Tibial nerve (tissue), 4 donors: ENCODE measurements around the gene GBGT1.

Experiments
- CTCF ChIP-seq, 5 experiments: fragments of 200-600 bp in 3 of 5; fragments of 450-650 bp in 2 of 5; sonication (generic) in 3 of 5; IDR thresholded peaks; one replicate each; pipeline ENCODE4 v1.5.1; 2016 to 2019; ENCODE audit warnings: antibody characterized with exemption in 5 of 5, mild to moderate bottlenecking in 3 of 5, moderate library complexity in 2 of 5
- EP300 ChIP-seq, 2 donors: sonication (generic); formaldehyde crosslinking; IDR thresholded peaks; one replicate each; pipeline ENCODE4 v1.6.1; 2017; ENCODE audit warnings: antibody characterized with exemption in 2 of 2, mild to moderate bottlenecking in 1 of 2
- POLR2A ChIP-seq, 2 donors: fragments of 450-650 bp; IDR thresholded peaks; one replicate each; pipeline ENCODE4 v1.6.1; 2017; ENCODE audit warnings: antibody characterized with exemption in 2 of 2, mild to moderate bottlenecking in 2 of 2, moderate library complexity in 2 of 2

GRCh38 chr9:133202145-133202513, 38.4 kb upstream of the GBGT1 start:
- TF ChIP-seq CTCF (IDR thresholded peaks at IDR 0.05) (no peak), EP300 (IDR thresholded peaks at IDR 0.05) (no peak), POLR2A (IDR thresholded peaks at IDR 0.05) (no peak)
